Measurements from ENCODE around the gene CDHR5.

DNA sequence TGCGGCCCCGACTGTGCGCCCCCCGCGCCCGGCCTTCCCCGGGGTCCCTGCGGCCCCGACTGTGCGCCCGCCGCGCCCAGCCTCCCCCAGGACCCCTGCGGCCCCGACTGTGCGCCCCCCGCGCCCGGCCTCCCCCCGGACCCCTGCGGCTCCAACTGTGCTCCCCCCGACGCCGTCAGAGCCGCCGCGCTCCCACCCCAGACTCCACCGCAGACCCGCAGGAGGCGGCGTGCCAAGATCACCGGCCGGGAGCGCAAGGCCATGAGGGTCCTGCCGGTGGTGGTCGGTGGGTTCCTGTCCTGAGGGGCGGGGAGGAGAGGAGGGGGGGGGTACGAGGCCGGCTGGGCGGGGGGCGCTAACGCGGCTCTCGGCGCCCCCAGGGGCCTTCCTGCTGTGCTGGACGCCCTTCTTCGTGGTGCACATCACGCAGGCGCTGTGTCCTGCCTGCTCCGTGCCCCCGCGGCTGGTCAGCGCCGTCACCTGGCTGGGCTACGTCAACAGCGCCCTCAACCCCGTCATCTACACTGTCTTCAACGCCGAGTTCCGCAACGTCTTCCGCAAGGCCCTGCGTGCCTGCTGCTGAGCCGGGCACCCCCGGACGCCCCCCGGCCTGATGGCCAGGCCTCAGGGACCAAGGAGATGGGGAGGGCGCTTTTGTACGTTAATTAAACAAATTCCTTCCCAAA, 15.4 kb upstream of the CDHR5 start:
- no peak for TF ChIP-seq EP300 (IDR thresholded peaks at IDR 0.05; ENCODE audit: low read depth)
- TF ChIP-seq POLR2A (IDR thresholded peaks at IDR 0.05) = no peak
- TF ChIP-seq, protein P1, sequence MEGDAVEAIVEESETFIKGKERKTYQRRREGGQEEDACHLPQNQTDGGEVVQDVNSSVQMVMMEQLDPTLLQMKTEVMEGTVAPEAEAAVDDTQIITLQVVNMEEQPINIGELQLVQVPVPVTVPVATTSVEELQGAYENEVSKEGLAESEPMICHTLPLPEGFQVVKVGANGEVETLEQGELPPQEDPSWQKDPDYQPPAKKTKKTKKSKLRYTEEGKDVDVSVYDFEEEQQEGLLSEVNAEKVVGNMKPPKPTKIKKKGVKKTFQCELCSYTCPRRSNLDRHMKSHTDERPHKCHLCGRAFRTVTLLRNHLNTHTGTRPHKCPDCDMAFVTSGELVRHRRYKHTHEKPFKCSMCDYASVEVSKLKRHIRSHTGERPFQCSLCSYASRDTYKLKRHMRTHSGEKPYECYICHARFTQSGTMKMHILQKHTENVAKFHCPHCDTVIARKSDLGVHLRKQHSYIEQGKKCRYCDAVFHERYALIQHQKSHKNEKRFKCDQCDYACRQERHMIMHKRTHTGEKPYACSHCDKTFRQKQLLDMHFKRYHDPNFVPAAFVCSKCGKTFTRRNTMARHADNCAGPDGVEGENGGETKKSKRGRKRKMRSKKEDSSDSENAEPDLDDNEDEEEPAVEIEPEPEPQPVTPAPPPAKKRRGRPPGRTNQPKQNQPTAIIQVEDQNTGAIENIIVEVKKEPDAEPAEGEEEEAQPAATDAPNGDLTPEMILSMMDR (IDR thresholded peaks at IDR 0.05) = no peak
